Parathyroid adenoma (tissue), 2 donors: ENCODE results near the gene ZNF76.

Experiments
- H2AFZ ChIP-seq: fragments of 300-600 bp; sonication (generic); one replicate; pipeline ENCODE4 v1.7.0; 2017; ENCODE audit warnings: antibody characterized with exemption, mild to moderate bottlenecking
- H3K27ac ChIP-seq: fragments of 300-600 bp; sonication (generic); one replicate; pipeline ENCODE4 v1.7.0; 2017
- H3K27me3 ChIP-seq: fragments of 300-600 bp; sonication (generic); one replicate; pipeline ENCODE4 v1.7.0; 2017; ENCODE audit warnings: low read length; ENCODE audit not compliant: control insufficient read depth, insufficient read depth
- H3K36me3 ChIP-seq: fragments of 300-600 bp; sonication (generic); one replicate; pipeline ENCODE4 v1.7.0; 2017; ENCODE audit warnings: low read length; ENCODE audit not compliant: control insufficient read depth, insufficient read depth
- H3K4me1 ChIP-seq: fragments of 300-600 bp; sonication (generic); one replicate; pipeline ENCODE4 v1.7.0; 2017; ENCODE audit warnings: control low read depth
- H3K4me2 ChIP-seq: fragments of 300-600 bp; sonication (generic); one replicate; pipeline ENCODE4 v1.7.0; 2017; ENCODE audit warnings: low read length
- H3K4me3 ChIP-seq: fragments of 300-600 bp; sonication (generic); one replicate; pipeline ENCODE4 v1.7.0; 2017; ENCODE audit warnings: low read depth, low read length
- H3K79me2 ChIP-seq: fragments of 300-600 bp; sonication (generic); one replicate; pipeline ENCODE4 v1.7.0; 2017; ENCODE audit warnings: control low read depth
- H3K9ac ChIP-seq: fragments of 300-600 bp; sonication (generic); one replicate; pipeline ENCODE4 v1.7.0; 2017; ENCODE audit warnings: mild to moderate bottlenecking
- H3K9me3 ChIP-seq: fragments of 300-600 bp; sonication (generic); one replicate; pipeline ENCODE4 v1.7.0; 2017; ENCODE audit warnings: low read length; ENCODE audit not compliant: control insufficient read depth
- CTCF ChIP-seq: fragments of 300-600 bp; sonication (generic); IDR thresholded peaks from one replicate; pipeline ENCODE4 v1.7.0; 2017; ENCODE audit warnings: antibody characterized with exemption, mild to moderate bottlenecking
- donor health status: primary hyperparathyroidism.

Gene ZNF76

DNA sequence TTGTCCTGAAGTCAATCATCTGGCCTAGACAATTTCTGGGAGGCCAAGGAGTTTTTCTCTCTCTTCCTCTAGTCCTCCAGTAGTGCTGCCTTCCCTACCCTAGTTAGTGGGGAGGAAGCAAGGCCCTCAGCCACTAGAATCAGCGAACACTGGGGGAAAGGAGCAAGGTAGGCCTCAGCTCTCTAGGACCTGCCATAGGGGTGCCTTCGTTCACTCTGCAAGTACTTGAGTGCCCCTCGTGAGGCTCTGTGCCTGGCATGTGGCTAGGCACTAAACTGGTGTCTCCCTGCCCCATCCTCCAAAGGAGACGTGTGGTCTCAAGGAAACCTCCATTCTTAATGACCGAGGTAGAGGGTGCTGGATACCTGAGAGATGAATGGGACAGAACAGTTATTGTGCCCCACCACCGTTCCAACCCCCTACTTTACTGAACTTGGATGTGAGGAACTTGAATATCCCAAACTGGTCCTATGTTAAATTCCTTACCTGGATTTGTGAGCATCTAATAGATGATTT is 39.1 kb downstream of the ZNF76 start:
- Histone ChIP-seq H2AFZ (no peak overlapping the region), H3K27me3 (no peaks in the 10 kb centered on the region), H3K4me3 (no peak overlapping the region), H3K4me2 (no peak overlapping the region), H3K9me3 (no peaks in the 10 kb centered on the region), H3K27ac (no peak overlapping the region), H3K9ac (no peak overlapping the region), H3K79me2 (no peaks in the 10 kb centered on the region), H3K36me3 (no peaks in the 10 kb centered on the region), H3K4me1 (peaks cover 9% of the 10 kb centered on the region)
- no peak for TF ChIP-seq CTCF

GRCh38 chr6:35299674-35300073 is 40.1 kb downstream of the ZNF76 start:
- no peak overlapping the region for H3K4me2 ChIP-seq
- H2AFZ ChIP-seq, result no peak overlapping the region
- H3K9me3 ChIP-seq, result no peaks in the 10 kb centered on the region
- H3K9ac ChIP-seq, result no peak overlapping the region
- H3K4me1 ChIP-seq, result peaks cover 9% of the 10 kb centered on the region
- no peak overlapping the region for H3K27ac ChIP-seq
- H3K79me2 ChIP-seq, result no peaks in the 10 kb centered on the region
- no peak for TF ChIP-seq CTCF
- H3K36me3 ChIP-seq, result no peaks in the 10 kb centered on the region
- no peaks in the 10 kb centered on the region for H3K27me3 ChIP-seq
- H3K4me3 ChIP-seq, result no peak overlapping the region

- H3K4me2 ChIP-seq, result no peak overlapping the region
- H3K9ac ChIP-seq, result no peak overlapping the region
- H3K9me3 ChIP-seq, result no peaks in the 10 kb centered on the region
- no peak for TF ChIP-seq CTCF
- H3K27ac ChIP-seq, result no peak overlapping the region
- H2AFZ ChIP-seq, result no peak overlapping the region
- no peaks in the 10 kb centered on the region for H3K36me3 ChIP-seq
- H3K79me2 ChIP-seq, result no peaks in the 10 kb centered on the region
- H3K4me3 ChIP-seq, result no peak overlapping the region
- peaks cover 9% of the 10 kb centered on the region for H3K4me1 ChIP-seq
- H3K27me3 ChIP-seq, result no peaks in the 10 kb centered on the region
Measured at GRCh38 chr6:35300848-35301247, 41.3 kb downstream of the ZNF76 start.

DNA sequence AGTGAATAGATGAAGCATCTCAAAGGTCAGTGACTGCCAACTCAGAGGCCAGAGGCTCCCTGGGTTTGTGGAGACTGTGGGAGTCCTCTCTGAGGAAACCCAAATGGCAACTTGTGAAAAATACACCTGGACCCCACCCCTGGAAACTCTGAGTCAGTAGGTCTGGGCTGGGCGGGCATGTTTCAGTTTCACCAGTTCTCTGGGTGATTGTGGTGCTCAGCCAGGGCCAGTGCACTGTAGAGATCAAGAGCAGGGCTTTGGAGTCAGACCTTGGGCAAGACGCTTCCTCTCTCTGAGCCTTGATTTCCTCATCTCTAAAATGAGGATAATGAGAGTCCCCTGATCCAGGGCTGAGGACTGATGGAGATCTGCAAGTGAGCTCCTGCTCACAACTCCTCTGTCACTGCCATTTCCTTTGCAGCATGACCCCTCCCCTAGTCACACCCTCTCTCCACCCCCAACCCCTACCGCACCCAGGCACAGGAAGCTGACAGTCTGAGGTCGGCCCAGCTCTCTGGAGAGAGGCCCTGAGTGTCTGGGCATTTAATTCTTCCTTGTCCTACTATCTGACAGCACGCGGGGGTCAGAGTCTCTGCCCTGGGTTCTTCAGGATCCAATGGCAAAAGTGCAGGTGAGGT is 43.2 kb downstream of the ZNF76 start:
- Histone ChIP-seq H3K4me1 (peaks cover 3% of the 10 kb centered on the region), H3K79me2 (no peaks in the 10 kb centered on the region), H3K4me3 (no peak overlapping the region), H3K27ac (no peak overlapping the region), H2AFZ (peak overlapping the region; percentile 54), H3K36me3 (no peaks in the 10 kb centered on the region), H3K4me2 (no peak overlapping the region), H3K9ac (no peak overlapping the region), H3K27me3 (no peaks in the 10 kb centered on the region), H3K9me3 (no peaks in the 10 kb centered on the region)
- TF ChIP-seq CTCF, result no peak

DNA sequence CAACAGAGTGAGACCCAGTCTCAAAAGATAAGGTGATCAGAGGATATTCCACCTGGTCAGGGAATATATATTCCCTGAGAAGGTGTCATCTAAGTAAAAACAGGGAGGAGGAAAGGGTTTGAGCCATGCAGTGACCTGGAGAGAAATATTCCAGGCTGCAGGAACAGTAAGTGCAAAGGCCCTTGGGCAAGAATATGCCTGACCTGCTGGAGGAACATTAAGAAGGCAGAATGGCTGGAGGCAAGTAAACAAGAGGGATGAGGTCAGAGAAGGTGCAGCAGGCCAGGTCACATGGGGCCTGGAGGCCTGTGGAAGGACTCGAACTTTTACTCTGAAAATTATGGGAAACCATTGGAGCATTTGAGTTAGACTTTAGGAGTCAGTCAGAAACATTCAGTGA is 44.8 kb downstream of the ZNF76 start:
- Histone ChIP-seq H3K4me2 (no peak overlapping the region), H3K4me1 (no peaks in the 10 kb centered on the region), H3K4me3 (no peak overlapping the region), H2AFZ (no peak overlapping the region), H3K9ac (no peak overlapping the region), H3K27me3 (no peaks in the 10 kb centered on the region), H3K9me3 (no peaks in the 10 kb centered on the region), H3K79me2 (no peaks in the 10 kb centered on the region), H3K27ac (no peak overlapping the region), H3K36me3 (no peaks in the 10 kb centered on the region)
- TF ChIP-seq CTCF, result no peak
